K562 (cell line): ENCODE results near the gene LHFPL5. TPM values are rescaled to one million over a fixed set of nuclear protein-coding genes. Genes with fewer than 3 reads are reported as not detected.

Experiments
- ATAC-seq: fragments of 200-7000 bp; cut with Tn5 transposase; 3 replicates; pipeline ENCODE4 v1.9.1; 2020; ENCODE audit warnings: moderate library complexity
- BruUV-seq: library from RNA; stranded (reverse); fragments of 400-500 nt; replicated peaks from 2 replicates; lab custom pipeline; 2021; lab: Mats Ljungman, UMichigan
- CTCF ChIA-PET: fragments of 300-600 bp; formaldehyde crosslinking; extraction: SDS; loops from one replicate; lab custom pipeline; 2021; ENCODE audit warnings: low intra/inter-chr PET ratio; lab: Yijun Ruan, JAX
- POLR2A ChIA-PET: fragments of 300-600, 350-650 bp; sonication (Branson Sonifier 250); formaldehyde crosslinking; extraction: SDS; loops from one replicate; lab custom pipeline; 2021; ENCODE audit warnings: antibody characterized with exemption, inconsistent platforms; lab: Yijun Ruan, JAX
- DNase-seq, 4 experiments: peaks; one replicate each; pipeline versions ENCODE4 v3.0.0 to v3.0.0-alpha.2; 2011 to 2018; ENCODE audit warnings: low spot score in 3 of 4, mixed read lengths in 3 of 4; ENCODE audit errors: extremely low read depth in 1 of 4
- FAIRE-seq: peaks from 2 replicates; lab custom pipeline; 2011; peaks lifted over from hg19 to GRCh38; lab: Jason Lieb, UNC
- H2AFZ ChIP-seq: 2 replicates; pipeline ENCODE4 v1.6.0; 2011; ENCODE audit warnings: low read depth, low read length, control low read depth, inconsistent platforms
- H3K27ac ChIP-seq: fragments of 200-600 bp; 3 replicates; pipeline ENCODE4 v1.8.0; 2011; ENCODE audit warnings: low read depth, mild to moderate bottlenecking, control low read depth, inconsistent platforms, low read length, moderate library complexity, mixed read lengths; ENCODE audit errors: extremely low read depth
- H3K27me3 ChIP-seq, 2 experiments: fragments of 300-600 bp in 1 of 2; 2 replicates in 1 of 2; 3 replicates in 1 of 2; pipeline versions ENCODE4 v1.6.0 to v1.8.0; 2011; ENCODE audit warnings: inconsistent platforms in 2 of 2, low read length in 2 of 2, mild to moderate bottlenecking in 1 of 2, mixed read lengths in 1 of 2, moderate library complexity in 1 of 2; ENCODE audit not compliant: control insufficient read depth in 2 of 2, insufficient read depth in 2 of 2
- H3K36me3 ChIP-seq: fragments of 300-600 bp; 3 replicates; pipeline ENCODE4 v1.8.0; 2011; ENCODE audit warnings: mild to moderate bottlenecking, low read length, inconsistent platforms; ENCODE audit not compliant: control insufficient read depth, insufficient read depth
- H3K4me1 ChIP-seq, 2 experiments: fragments of 200-600 bp in 1 of 2; replicated peaks in 1 of 2; 2 replicates in 1 of 2; 3 replicates in 1 of 2; pipeline versions ENCODE4 v1.5.1 to v1.8.0; 2011; ENCODE audit warnings: inconsistent platforms in 2 of 2, low read length in 2 of 2, mild to moderate bottlenecking in 1 of 2, mixed read lengths in 1 of 2, moderate library complexity in 1 of 2; ENCODE audit not compliant: control insufficient read depth in 2 of 2, insufficient read depth in 2 of 2
- H3K4me2 ChIP-seq: 2 replicates; pipeline ENCODE4 v1.6.1; 2011; ENCODE audit warnings: low read length, control low read depth, inconsistent platforms, mixed read lengths; ENCODE audit not compliant: insufficient read depth
- H3K4me3 ChIP-seq: fragments of 200-600 bp; sonication (generic), shearing (Covaris generic); 2 replicates; pipeline ENCODE4 v1.5.1; 2016; ENCODE audit warnings: control low read depth, inconsistent platforms
- H3K79me2 ChIP-seq: fragments of 200-600 bp; 3 replicates; pipeline ENCODE4 v1.8.0; 2011; ENCODE audit warnings: low read length, inconsistent platforms; ENCODE audit not compliant: control insufficient read depth, insufficient read depth
- H3K9ac ChIP-seq, 2 experiments: 2 replicates each; pipeline versions ENCODE4 v1.6.0 to v1.6.1; 2011; ENCODE audit warnings: low read depth in 2 of 2, low read length in 2 of 2, control low read depth in 1 of 2, inconsistent platforms in 1 of 2, mild to moderate bottlenecking in 1 of 2, mixed read lengths in 1 of 2; ENCODE audit not compliant: insufficient read depth in 1 of 2
- H3K9me1 ChIP-seq: one replicate; pipeline ENCODE4 v1.6.0; 2011; ENCODE audit warnings: inconsistent platforms, mild to moderate bottlenecking, low read length, moderate library complexity; ENCODE audit not compliant: control insufficient read depth, insufficient read depth
- H3K9me3 ChIP-seq: replicated peaks from 2 replicates; pipeline ENCODE4 v1.5.1; 2011; ENCODE audit warnings: low read depth, low read length, inconsistent platforms; ENCODE audit not compliant: control insufficient read depth, insufficient read depth
- H4K20me1 ChIP-seq: replicated peaks from 2 replicates; pipeline ENCODE4 v1.6.1; 2011; ENCODE audit warnings: low read length, inconsistent platforms, mixed read lengths; ENCODE audit not compliant: control insufficient read depth, insufficient read depth
- TFE3 ChIP-seq: fragments of 450-650 bp; formaldehyde crosslinking; IDR thresholded peaks from 2 replicates; pipeline ENCODE4 v1.4.0; 2020; ENCODE audit warnings: mild to moderate bottlenecking, mixed read lengths
- TOE1 ChIP-seq, 2 experiments: fragments of 450-650 bp in 1 of 2; sonication (generic) in 1 of 2; formaldehyde crosslinking in 1 of 2; IDR thresholded peaks; 2 replicates each; pipeline versions ENCODE4 v1.7.1 to v1.8.0; 2016 to 2022; ENCODE audit warnings: borderline replicate concordance in 2 of 2, mild to moderate bottlenecking in 2 of 2, antibody characterized with exemption in 1 of 2, inconsistent platforms in 1 of 2, low read depth in 1 of 2, missing genetic modification reagents in 1 of 2, moderate library complexity in 1 of 2
- ZKSCAN3 ChIP-seq: fragments of 250-450 bp; sonication (Bioruptor Pico); IDR thresholded peaks from 2 replicates; pipeline ENCODE4 v1.4.0; 2020
- WGBS: fragments of 100-300 bp; shearing (Covaris generic); methylation state at CpG from one replicate; pipeline ENCODE4 v1.1.6; 2016; ENCODE audit warnings: low coverage, mixed read lengths; ENCODE audit not compliant: insufficient coverage; ENCODE audit errors: missing lambda C conversion rate; 5-methylcytosine and 5-hydroxymethylcytosine counted together
- in situ Hi-C: fragments of 300-500 bp; cut with MboI; formaldehyde crosslinking; loops from 4 replicates; pipeline ENCODE4 v1.15.0; 2018; ENCODE audit warnings: inconsistent platforms, mixed read lengths
- intact Hi-C: fragments of 100-400 bp; cut with micrococcal nuclease; formaldehyde crosslinking; loops from 2 replicates; pipeline ENCODE4 v1.14.2; 2022
- polyA plus RNA-seq, 8 experiments: library from polyadenylated mRNA; depleted of rRNA in 4 of 8; stranded (reverse) in 5 of 8; unstranded in 3 of 8; fragments of >200 nt; fragmentation: Nextera tagmentation in 2 of 8; fragmentation: Illumina TruSeq in 1 of 8; extraction: Ambion mirVana in 2 of 8; extraction: Trizol in 1 of 8; gene quantifications; 2 replicates each; pipeline versions ENCODE4 v1.2.1 to v1.2.3, GENCODE V29; 2011 to 2014; ENCODE audit warnings: inconsistent platforms in 1 of 8, missing spikeins in 1 of 8
- total RNA-seq, 7 experiments: library from RNA; depleted of rRNA in 6 of 7; stranded (reverse); fragments of >200 nt in 6 of 7; fragmentation: Illumina TruSeq in 2 of 7; extraction: Trizol in 2 of 7; gene quantifications; 2 replicates each; pipeline versions ENCODE4 v1.2.1 to v1.2.3, GENCODE V29; 2011 to 2021; ENCODE audit warnings: low replicate concordance in 1 of 7

The LHFPL5 gene
- total and polyA plus RNA-seq, 9 of the 15 experiments (the other 6 are each of a cell fraction or from before 2014, with no cell fraction given), result not detected

GRCh38 chr6:35774116-35774794 is 30.9 kb upstream of the LHFPL5 start:
- no peak for TF ChIP-seq ZKSCAN3 (CRISPR knock-in tag)
- TF ChIP-seq TFE3 (CRISPR knock-in tag), result peak; percentile 75
- peak; percentile 31; the same call in 1 of the 2 replicates for TF ChIP-seq TOE1 (IDR thresholded peaks at IDR 0.05; ENCODE audit: borderline replicate concordance)
- no peak for TF ChIP-seq TOE1 (CRISPR knock-in tag; IDR thresholded peaks at IDR 0.05; ENCODE audit: borderline replicate concordance, low read depth)
- DNase-seq (no peak), ATAC-seq (no peak), FAIRE-seq (no peak)
- Histone ChIP-seq H3K4me1 (peaks cover 0 to 14% of the 10 kb centered on the region in 2 experiments; a peak in 2 of 5 replicates), H3K9me3 (no peaks in the 10 kb centered on the region), H4K20me1 (0 out of 2 replicates have a peak, but pooled peaks cover under 1% of the 10 kb centered on the region), H2AFZ (no peak overlapping the region), H3K9me1 (no peaks in the 10 kb centered on the region), H3K9ac (no peak overlapping the region), H3K27ac (no peak overlapping the region), H3K4me3 (no peak overlapping the region), H3K79me2 (no peaks in the 10 kb centered on the region), H3K27me3 (peaks cover 26 to 70% of the 10 kb centered on the region in 2 experiments), H3K4me2 (no peak overlapping the region), H3K36me3 (no peaks in the 10 kb centered on the region)
- BruUV-seq, result no TSS peak
- in situ Hi-C loops, result no loop called here
- CTCF ChIA-PET, result no interaction called here
- POLR2A ChIA-PET, result interaction anchor here (1.1 to 1.5 kb wide), 2 partner anchors 10 to 14 kb away, joined by 4 to 7 read pairs; no protein-coding TSS in a partner anchor
- intact Hi-C loops, result no loop called here
- 7% methylated on average over 11 of the region's 11 CpGs for WGBS
